Glomerular visceral epithelial cell (primary cell): ENCODE results near the gene PRDM16.

ENCODE experiments used
- DNase-seq: peaks from one replicate; pipeline ENCODE4 v3.0.0-alpha.2; 2016; ENCODE audit errors: extremely low spot score

The PRDM16 gene

GRCh38 chr1:3472088-3472850 lies 403.3 kb downstream of the PRDM16 start:
- DNase-seq, result no peak

- no peak for DNase-seq
Measured at GRCh38 chr1:3472906-3473305, 403.9 kb downstream of the PRDM16 start.

GRCh38 chr1:3473381-3473844 lies 404.4 kb downstream of the PRDM16 start:
- peak; percentile 83 for DNase-seq

- DNase-seq, result no peak
Measured at GRCh38 chr1:3474016-3474415, 405.0 kb downstream of the PRDM16 start.

- no peak for DNase-seq
Measured at GRCh38 chr1:3474421-3474820, 405.4 kb downstream of the PRDM16 start.

- no peak for DNase-seq
Measured at GRCh38 chr1:3475839-3476573, 407.0 kb downstream of the PRDM16 start.

GRCh38 chr1:3476666-3477065 lies 407.7 kb downstream of the PRDM16 start:
- DNase-seq, result no peak

- DNase-seq, result no peak
Measured at GRCh38 chr1:3477241-3477995, 408.4 kb downstream of the PRDM16 start.

- DNase-seq, result no peak
Measured at GRCh38 chr1:3478187-3478586, 409.2 kb downstream of the PRDM16 start.

GRCh38 chr1:3479511-3480368 lies 410.7 kb downstream of the PRDM16 start:
- DNase-seq, result no peak

GRCh38 chr1:3480369-3480719 lies 411.3 kb downstream of the PRDM16 start:
- DNase-seq, result no peak

- no peak for DNase-seq
Measured at GRCh38 chr1:3481046-3481445, 412.0 kb downstream of the PRDM16 start.

GRCh38 chr1:3481836-3482375 lies 412.9 kb downstream of the PRDM16 start:
- no peak for DNase-seq

- DNase-seq, result no peak
Measured at GRCh38 chr1:3482378-3482849, 413.4 kb downstream of the PRDM16 start.

GRCh38 chr1:3483380-3483779 lies 414.4 kb downstream of the PRDM16 start:
- DNase-seq, result no peak

GRCh38 chr1:3483801-3484444 lies 414.9 kb downstream of the PRDM16 start:
- peak; percentile 37 for DNase-seq

- DNase-seq, result no peak
Measured at GRCh38 chr1:3485016-3485415, 416.0 kb downstream of the PRDM16 start.
